A375 (cell line): ENCODE measurements around the gene HLA-DQB1. TPM values are rescaled to one million over a fixed set of nuclear protein-coding genes. Genes with fewer than 3 reads are reported as not detected.

Source experiments
- total RNA-seq: library from RNA; depleted of rRNA; stranded (reverse); fragments of >200 nt; shearing (Covaris generic); gene quantifications from 2 replicates; pipeline ENCODE4 v1.2.3, GENCODE V29; 2014; rRNA removed

HLA-DQB1 gene
- 3.1 and 8.3 TPM in 2 replicates for total RNA-seq

DNA sequence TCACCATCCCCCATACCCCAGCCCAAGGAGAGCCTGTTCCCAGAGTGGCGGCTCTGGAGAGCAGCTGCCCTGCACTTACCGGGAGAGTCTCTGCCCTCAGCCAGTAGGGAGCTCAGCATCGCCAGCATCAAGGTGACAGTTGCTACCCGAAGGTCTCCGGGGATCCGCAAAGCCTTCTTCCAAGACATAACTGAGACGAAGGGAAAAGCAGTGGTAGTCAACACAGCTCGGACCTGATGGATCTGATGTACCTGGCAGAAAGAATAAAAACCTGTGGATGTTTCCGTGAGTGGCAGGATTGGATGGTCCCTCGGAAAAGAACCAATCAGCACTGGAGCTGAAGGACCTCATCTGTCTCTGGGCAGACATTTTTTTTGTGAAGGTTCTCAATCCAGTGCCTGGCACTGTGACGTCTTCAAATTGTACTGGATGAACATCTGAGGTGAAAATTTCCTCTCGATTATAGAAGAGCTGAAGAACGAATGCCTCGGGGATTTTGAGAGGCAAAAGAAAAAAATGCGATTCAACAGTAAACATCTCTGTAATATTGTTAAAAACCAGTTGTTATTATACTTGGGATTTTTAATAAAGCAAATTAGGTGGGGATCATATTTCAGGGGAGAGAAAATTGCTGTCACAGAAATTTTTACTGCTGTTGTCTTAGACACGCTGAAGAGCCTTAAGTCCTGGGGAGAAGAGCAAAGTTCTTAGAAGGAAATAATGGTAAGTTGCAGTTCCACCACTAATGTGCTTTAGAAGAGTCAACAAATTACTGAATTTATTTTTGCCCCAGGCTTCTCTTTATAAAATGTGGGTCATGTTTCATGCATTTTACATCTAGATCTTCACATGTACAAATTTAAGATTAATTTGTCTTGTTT, at the start of gene HLA-DQB1:
TSS of gene HLA-DQB1 (minus strand) at position 238 of the 881 bp plus-strand sequence. CDS start at position 188, 50 bp downstream.

GRCh38 chr6:32637219-32637880, 29.1 kb downstream of the HLA-DQB1 start, which contains the start of gene HLA-DQA1:
Gene HLA-DQA1, plus strand, starts transcription at chr6:32637406. Its CDS starts 53 bp downstream, at chr6:32637459.

Other genes starting within 250 kb of the HLA-DQB1 start
- gene HLA-DRA, start 226.8 kb downstream of the HLA-DQB1 start, total RNA-seq: 285 and 293 TPM in 2 replicates
- 40.7 and 40.9 TPM in 2 replicates for gene HLA-DRB5, start 136.4 kb downstream of the HLA-DQB1 start, total RNA-seq
- 67.3 and 68.2 TPM in 2 replicates for gene HLA-DRB1, start 76.8 kb downstream of the HLA-DQB1 start, total RNA-seq
- gene HLA-DQA1, start 29.3 kb downstream of the HLA-DQB1 start, total RNA-seq: 1.9 and 2.0 TPM in 2 replicates
- 3.1 and 3.8 TPM in 2 replicates for gene HLA-DQA2, start 74.7 kb upstream of the HLA-DQB1 start, total RNA-seq
- 0.19 TPM in 1 of 2 replicates, not detected in the other for gene HLA-DQB2, start 96.9 kb upstream of the HLA-DQB1 start, total RNA-seq
- 1.7 and 2.0 TPM in 2 replicates for gene HLA-DOB, start 150.3 kb upstream of the HLA-DQB1 start, total RNA-seq
- 55.3 and 58.2 TPM in 2 replicates for gene TAP2, start 172.1 kb upstream of the HLA-DQB1 start, total RNA-seq
- 57.1 and 59.6 TPM in 2 replicates for gene PSMB8, start 177.4 kb upstream of the HLA-DQB1 start, total RNA-seq
- 21.4 and 24.1 TPM in 2 replicates for gene TAP1, start 187.0 kb upstream of the HLA-DQB1 start, total RNA-seq
- 23.9 and 29.9 TPM in 2 replicates for gene PSMB9, start 187.5 kb upstream of the HLA-DQB1 start, total RNA-seq